GM19239 (cell line): ENCODE results near the gene DAPP1.
"Not testable (repeated sequence)": the region's sequence is repeated elsewhere in the genome, so short reads cannot be mapped to it uniquely, and the experiment has no call there.

Experiments used
- DNase-seq: peaks from one replicate; pipeline ENCODE4 v3.0.0; 2011; ENCODE audit warnings: low spot score; ENCODE audit not compliant: insufficient read length
- FAIRE-seq: peaks from 2 replicates; lab custom pipeline; 2011; peaks lifted over from hg19 to GRCh38; lab: Jason Lieb, UNC

DAPP1 gene, protein sequence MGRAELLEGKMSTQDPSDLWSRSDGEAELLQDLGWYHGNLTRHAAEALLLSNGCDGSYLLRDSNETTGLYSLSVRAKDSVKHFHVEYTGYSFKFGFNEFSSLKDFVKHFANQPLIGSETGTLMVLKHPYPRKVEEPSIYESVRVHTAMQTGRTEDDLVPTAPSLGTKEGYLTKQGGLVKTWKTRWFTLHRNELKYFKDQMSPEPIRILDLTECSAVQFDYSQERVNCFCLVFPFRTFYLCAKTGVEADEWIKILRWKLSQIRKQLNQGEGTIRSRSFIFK

DNA sequence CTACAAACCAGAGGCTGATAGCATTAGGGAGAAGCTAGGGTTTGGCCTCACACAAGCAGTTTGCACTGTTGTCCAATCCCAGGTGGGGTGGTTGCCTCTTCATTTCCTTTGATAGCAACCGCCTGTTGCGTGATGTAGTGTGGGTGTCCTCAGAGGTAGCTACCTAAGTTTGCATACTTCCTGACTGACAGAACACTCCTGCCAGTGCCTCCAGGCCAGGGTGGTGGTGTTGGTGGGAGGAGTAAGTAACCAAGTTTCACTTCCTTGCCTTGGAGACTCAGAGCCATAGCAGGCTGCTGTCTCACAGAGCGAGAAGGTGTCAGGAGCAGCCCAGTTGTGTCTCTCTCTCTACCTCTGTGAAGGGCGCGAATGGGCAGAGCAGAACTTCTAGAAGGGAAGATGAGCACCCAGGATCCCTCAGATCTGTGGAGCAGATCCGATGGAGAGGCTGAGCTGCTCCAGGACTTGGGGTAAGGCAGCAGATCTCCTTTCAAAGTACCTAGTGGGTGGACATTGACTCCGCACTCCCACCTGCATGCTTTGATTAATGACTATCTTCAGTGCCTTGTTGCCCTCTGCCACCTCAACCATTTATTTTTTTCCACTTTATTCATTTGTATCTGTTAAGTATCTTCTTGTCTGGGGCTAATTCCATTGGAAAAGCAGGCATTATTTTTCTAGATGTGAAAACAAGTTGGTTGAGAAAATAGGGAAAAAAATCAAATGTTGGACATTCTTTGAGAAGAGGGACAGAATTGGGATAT is at the start of gene DAPP1:
TSS of gene DAPP1 (plus strand) at position 283 of the 764 bp plus-strand sequence. CDS start at position 370, 87 bp downstream.
- FAIRE-seq (peak; percentile 100), DNase-seq (peak; percentile 64)

DNA sequence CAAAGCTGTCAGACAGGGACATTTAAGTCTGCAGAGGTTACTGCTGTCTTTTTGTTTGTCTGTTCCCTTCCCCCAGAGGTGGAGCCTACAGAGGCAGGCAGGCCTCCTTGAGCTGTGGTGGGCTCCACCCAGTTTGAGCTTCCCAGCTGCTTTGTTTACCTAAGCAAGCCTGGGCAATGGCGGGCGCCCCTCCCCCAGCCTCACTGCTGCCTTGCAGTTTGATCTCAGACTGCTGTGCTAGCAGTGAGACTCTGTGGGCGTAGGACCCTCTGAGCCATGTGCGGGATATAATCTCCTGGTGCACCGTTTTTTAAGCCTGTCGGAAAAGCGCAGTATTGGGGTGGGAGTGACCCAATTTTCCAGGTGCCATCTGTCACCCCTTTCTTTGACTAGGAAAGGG is 45.8 kb upstream of the DAPP1 start:
- not testable (repeated sequence) for DNase-seq, FAIRE-seq

DNA sequence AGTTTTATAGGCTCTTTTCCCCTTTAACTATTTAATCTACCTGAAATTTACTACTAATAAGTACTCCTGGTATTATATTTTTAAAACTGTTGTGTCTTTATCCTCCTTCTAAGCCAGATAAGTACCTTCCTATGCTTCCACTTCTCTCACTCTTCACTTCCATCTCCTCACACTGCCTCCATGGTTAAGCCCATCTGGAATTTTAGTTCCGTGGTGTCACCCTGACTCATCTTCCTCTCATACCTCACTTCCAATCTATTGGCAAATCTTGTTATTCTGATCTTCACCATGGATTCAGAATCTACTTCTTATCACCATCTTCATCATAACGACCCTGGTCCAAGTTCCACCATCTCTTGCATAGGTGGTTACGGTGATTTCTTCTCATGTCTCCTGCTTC is 32.7 kb upstream of the DAPP1 start:
- no peak for DNase-seq
- FAIRE-seq, result no peak

DNA sequence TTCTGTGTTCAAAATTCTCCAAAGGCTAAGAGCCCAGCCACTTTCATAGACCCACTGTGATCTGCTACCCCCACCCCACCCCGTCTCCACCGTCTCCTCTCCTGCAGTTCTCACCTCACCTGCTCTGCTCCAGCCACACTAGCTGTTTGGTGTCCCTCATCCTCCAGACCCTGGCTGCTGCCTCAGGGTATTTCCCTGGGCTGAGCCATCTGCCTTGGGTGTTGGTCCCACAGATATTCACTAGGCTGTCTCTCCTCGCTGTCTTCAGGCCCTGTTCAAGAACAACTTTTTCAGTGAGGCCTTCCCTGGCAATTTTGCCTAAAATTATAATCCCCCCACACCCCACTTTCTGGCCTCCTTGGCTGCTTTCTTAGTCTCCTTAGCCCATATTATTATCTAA is 31.8 kb upstream of the DAPP1 start:
- DNase-seq (no peak), FAIRE-seq (no peak)

DNA sequence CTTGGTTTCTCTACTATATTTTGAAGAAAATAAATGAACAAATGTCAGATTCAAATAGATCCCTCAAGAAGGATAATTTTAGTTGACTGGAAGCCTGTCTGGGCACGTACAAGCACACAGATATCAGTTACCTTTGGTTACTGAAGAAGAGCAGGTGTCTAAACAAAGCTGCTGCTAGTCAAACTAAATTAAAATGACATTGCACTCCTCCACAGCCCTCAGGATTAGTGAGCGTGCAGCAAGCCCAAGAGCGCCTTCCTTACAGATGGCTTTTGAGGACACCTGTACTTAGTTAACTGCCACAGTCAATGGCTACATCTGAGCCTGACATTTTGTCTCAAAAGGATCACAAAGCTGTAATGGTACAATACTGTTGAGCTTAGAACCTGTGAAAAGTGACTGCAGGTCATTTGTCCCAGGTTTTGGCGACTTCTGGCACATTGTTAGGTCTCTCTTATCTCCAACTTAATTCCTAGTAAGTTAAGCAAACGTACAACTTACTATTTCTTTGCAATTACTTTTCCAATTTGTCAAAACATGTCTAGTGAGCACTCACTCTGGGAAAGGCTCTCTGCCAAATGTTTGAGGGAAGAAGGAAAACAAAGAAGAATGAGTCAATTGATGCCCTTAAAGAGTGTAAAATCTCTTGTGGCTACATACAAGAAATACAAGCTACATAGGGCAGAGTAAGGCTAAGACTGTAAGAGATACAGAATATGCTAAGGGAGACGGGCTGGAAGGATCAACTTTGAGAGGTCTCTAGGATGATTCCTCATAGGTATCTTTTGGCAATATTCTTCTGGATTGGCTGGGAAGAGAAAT is 25.6 kb upstream of the DAPP1 start:
- FAIRE-seq, result no peak

DNA sequence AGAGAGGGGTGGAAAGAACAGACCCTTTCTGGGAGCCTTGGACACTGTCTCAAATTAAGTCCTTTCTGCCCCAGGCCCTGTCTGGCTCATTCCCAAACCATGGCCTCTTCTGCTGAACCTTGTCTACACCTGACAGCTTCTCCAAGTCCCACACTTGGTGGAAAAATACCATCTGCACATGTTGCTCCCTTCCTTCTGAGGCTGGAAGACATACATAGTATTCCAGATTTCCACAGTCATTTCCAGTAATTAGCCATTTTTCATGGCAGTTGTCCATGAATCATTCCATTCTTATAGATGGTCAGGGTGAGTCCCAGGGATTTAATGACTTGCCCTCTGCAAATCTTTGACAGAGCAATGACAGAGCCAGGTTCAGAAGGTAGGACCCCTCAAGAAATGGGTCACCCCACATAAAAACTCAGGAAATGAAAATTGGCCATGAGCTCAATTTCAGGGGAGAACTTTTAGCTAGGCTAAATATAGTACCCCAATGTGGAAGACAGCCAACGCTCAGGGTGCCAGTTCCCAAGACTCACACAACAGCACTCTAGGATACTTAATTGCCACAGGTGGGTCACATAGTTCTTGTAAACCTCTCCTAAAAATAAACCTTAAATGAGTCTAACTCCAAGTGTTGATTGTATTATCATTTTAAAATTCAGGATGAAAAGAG is 16.2 kb upstream of the DAPP1 start:
- FAIRE-seq (no peak), DNase-seq (no peak)

More for the DNA sequence above, 25.6 kb upstream of the DAPP1 start:
- DNase-seq, result no peak

DNA sequence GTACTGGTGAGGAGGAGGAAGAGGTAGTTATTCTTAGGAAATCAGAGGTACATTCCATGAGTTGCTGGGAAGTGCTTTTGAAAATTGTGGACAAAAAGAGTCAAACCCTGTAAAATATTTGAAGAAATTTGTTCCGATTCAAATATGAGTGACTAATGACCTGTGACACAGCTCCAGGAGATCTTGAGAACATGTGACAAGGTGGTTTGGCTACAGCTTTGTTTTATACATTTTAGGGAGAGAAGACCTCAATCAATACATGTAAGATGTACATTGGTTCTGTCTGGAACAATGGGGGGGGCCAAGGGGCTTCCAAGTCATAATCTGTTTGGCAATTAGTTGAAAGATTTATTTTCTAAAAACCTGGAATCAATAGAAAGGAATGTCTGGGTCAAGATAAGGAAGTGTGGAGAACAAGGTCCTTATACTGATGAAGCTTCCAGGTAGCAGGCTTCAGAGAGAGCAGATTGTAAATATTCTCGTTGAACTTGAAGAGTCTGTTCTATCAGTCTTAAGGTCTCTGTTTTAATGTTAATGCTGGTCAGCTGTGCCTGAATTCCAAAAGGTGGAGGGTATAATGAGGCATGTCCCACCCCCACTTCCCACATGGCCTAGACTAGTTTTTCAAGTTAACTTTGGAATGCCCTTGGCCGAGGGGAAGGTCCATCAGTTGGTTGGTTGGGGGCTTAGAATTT is 15.5 kb upstream of the DAPP1 start:
- no peak for FAIRE-seq
- DNase-seq, result no peak

DNA sequence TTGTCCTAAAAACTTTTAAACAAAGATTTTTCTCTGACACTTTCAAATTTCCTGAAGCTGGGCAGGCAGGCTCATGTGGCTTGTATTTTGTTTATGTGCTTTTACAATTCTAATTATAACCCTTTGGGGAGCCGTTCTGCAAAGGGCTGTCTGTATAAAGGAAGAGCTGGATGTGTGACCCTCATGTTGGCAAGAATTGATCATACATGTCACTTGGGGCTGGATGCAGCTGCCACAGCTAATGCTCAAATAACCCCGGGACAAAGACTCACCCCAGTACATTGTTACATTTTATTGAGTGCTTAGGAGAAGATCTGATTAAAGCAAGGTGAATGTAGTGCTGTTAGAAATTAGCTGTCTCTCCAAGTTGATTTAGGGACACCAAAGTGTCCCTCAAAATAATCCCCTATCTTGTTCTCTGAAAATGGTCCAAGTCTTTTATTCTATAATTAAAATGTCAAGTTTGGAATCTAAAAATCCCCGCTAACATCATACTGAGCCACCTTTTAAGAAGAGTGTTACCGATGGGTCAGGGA is 13.0 kb upstream of the DAPP1 start:
- DNase-seq, result no peak
- FAIRE-seq, result no peak

DNA sequence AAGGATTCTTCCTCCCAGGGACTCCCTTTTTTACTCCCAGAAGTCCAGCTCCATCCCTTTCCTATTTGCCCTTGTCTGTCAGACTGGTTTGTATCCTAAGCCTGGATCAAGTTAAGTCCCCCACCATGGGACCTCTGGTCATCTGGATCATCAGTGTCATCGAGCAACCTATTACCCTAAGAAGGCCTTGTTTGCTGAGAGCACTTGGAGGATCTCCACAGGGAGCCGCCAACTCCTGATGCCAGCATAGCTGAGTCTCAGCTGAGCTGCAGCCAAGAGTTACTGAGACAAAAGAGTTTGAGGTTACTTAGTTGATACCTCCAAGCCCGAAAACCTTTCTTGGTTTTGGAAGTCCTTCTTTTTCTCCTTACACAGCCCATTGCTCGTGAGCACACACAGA is 10.1 kb upstream of the DAPP1 start:
- FAIRE-seq (no peak), DNase-seq (no peak)

DNA sequence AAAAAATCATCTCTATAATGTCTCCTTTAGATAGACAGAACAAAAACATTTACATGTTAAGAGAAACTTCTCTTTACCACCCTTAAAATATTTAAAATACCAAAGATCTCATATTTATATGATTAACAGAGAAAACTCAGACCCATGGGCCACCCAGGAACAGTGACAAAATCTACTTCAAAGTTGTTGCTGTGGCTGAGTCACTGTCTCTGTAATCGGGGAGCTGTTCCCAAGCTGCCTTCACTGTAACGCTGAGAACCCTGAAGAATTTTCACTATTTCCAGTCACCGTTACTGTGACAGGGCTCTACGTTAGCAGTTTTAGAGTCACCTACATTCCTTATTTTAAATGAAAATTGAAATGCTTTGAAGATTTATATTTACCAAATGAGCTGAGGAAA is 9.0 kb upstream of the DAPP1 start:
- FAIRE-seq, result no peak
- DNase-seq, result no peak

DNA sequence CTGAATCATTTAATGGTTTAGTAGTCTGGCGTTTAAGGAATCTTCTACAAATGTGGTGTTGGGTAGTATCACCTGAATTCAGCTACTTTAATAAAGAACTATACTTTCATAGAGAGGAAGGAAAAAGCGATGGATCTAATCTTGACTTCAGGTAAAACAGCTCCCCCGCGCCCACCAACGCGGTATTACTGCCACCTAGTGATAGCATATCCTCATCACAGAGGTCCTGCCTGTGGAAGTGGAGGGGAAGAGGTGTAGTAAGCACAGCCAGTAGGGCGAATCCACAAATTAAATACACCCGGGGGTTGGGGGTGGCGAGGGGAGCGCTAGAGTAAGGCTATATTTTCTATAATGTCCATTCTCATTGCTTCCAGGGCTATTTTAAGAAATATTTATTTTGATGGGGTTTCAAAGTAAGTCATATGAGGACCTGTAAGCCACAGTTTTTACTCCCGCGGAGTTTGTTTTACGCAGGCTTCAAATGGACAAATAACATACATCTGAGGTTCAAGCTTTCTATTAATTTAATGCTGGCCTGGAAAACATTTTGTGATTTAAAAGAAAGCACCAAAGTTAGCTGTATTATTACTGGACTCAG is 8.3 kb upstream of the DAPP1 start:
- peak; percentile 27 for DNase-seq
- peak; percentile 98 for FAIRE-seq

DNA sequence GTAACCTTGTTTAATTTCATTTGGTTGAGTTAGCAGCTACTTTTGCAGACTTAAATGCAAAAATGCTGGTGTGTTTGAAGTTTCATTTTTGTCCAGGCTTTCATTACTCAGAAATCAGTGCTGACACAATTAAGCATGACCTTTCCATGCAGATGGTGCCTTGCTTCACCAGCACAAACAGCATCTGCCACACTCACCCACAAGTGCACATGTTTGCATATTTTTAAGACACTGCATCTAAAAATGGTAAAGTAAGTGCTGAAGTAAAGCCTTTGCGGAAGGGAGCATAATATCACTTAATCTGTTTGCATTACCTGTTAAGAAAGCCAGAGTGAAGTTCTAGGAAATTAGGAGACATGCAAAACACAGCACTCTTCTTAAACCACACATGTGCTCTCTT is 7.3 kb upstream of the DAPP1 start:
- FAIRE-seq (no peak), DNase-seq (no peak)

DNA sequence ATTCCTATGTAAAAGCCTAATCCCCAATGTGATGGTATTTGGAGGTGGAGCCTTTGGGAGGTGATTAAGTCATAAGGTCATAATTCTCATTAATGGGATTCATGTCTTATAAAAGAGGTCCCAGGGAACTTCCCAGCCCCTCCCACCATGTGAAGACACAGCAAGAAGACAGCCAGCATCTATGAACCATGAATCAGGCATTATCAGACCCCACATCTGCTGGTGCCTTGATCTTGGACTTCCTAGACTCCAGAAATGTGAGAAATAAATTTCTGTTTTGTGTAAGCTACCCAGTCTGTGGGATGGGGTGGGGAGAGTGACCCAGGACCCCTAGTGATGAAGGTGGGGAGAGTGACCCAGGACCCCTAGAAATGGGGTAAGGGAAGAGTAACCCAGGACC is 6.1 kb upstream of the DAPP1 start:
- FAIRE-seq, result no peak

DNA sequence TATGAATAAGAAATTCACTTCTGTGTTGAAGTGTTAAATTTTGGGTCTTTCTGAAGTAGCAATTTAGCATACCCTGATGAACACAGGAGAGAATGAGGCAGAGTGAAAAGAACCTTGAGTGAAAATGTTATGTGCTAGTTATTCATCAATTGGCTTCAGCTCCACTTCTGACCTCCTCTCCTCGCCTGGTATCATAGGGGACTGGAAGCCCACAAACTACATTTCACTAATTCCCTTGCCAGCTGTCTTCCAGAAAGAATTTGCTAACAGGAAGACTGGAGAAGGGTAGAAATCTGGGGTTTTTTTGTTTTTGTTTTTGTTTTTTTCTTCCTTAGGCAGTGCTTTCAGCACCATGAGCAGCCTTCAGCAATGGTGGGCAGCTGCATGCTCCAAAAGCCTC is 5.5 kb upstream of the DAPP1 start:
- no peak for DNase-seq
- FAIRE-seq, result no peak

More for the DNA sequence above, 6.1 kb upstream of the DAPP1 start:
- DNase-seq, result no peak

DNA sequence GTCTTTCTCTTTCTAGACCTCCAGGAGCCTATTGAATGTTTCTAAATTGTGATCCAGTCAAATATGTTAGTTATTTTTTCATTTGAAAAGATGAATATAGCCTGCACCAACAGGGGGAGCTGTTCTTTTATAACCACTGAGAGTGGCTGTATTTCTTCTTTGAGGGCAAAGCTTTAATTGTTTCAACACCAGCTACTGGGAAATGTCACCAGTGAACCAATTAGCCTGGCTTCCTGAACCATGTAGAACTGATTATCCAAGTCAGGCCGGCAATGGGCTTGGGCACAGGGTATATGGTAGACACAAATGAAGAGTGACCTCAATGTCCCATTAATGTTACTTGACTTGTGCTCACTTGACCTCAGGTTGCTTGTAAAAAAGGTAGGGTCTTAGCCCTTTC is 4.8 kb upstream of the DAPP1 start:
- FAIRE-seq, result peak; percentile 62
- DNase-seq, result no peak

DNA sequence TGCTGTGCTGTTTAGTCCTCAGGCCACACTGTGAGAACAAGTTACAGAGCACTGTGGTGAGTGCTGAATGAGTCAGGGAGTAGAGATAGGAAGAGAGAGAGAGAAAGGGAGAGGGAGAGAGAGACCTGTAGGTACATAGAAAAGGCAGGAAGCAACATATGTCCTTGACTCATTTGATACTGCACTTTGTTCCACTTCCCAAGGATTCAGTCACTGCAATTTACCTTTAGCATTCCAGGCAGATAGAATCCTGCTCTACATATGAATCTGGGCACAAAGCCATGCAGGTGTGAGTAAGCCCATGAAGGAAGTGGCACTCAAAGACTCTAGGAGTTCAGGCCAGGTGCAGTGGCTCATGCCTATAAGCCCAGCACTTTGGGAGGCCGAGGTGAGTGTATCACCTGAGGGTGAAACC is 1.0 kb upstream of the DAPP1 start:
- FAIRE-seq (peak; percentile 52), DNase-seq (no peak)

DNA sequence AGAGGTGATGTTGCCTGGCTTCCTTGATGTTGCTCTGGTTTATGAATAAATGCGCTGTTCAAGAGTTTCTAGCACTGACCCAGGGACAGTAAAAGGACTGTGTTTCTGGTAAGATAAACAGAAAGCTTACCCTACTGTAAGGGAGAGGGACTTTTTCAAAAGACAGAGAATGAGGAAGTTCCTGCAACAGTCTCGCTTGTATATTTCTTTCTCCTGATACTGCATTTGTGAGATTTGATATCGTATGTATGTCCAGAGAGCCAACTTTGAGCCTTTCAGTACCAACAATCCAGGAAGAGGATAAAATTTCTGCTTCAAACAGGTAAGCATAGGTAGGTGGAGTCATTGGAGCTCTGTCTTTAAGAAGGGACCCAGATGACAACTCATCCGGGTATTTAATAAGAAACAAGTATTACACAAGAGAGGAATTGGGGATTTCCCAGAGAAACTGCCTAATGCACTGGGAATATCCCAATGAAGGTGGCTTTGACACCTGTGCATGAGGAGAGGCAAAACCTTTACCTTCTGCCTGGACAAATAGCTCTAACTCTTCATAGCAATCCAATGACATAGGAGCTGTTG is 773 bp downstream of the DAPP1 start:
- DNase-seq (no peak), FAIRE-seq (peak; percentile 98)

DNA sequence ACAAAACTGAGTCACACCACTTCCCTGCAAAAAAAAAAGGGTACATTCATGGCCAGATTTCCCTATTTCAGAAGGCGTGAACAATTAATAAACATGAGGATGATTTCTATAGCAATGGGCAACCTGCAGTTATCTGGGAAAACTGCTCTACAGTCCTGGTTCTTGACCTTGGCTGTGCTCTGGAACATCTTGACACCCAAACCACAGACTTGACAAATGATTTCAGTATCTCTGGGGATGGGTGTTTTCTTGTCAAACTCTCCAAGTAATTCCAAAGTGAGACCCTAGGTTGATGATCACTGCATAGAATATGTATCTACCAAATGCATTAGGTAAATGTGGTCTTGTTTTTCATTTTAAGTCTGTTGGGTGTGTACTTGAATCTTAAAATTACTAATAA is 2.0 kb downstream of the DAPP1 start:
- FAIRE-seq (peak; percentile 26), DNase-seq (no peak)
